Motor neuron (in vitro differentiated cells): ENCODE data around the gene TPSAB1. TPM values are rescaled to one million over a fixed set of nuclear protein-coding genes. Genes with fewer than 3 reads are reported as not detected.
"Not testable (repeated sequence)": the region's sequence is repeated elsewhere in the genome, so short reads cannot be mapped to it uniquely, and the experiment has no call there.

Experiments used
- ATAC-seq, 8 experiments: fragments of 200-7000 bp; cut with Tn5 transposase; replicated peaks in 6 of 8; 2 replicates each; pipeline ENCODE4 v1.8.0; 2021; ENCODE audit warnings: mild to moderate bottlenecking in 8 of 8, moderate library complexity in 8 of 8
- H3K27ac ChIP-seq, 2 donors: fragments of 250-450 bp; sonication (Bioruptor Pico); 2 replicates each; pipeline ENCODE4 v1.9.0; 2021; ENCODE audit warnings: antibody characterized with exemption in 2 of 2, mild to moderate bottlenecking in 2 of 2, moderate library complexity in 1 of 2
- H3K4me1 ChIP-seq, 2 donors: fragments of 250-450 bp; sonication (Bioruptor Pico); replicated peaks in 1 of 2; 2 replicates each; pipeline ENCODE4 v1.6.1; 2021; ENCODE audit warnings: antibody characterized with exemption in 2 of 2, mild to moderate bottlenecking in 2 of 2, moderate library complexity in 1 of 2
- H3K4me3 ChIP-seq, 5 donors: fragments of 250-450 bp; sonication (Bioruptor Pico); 2 replicates each; pipeline ENCODE4 v1.9.0; 2021; ENCODE audit warnings: antibody characterized with exemption in 5 of 5, mild to moderate bottlenecking in 5 of 5, moderate library complexity in 4 of 5
- WGBS, 10 experiments: fragments of 450-650 bp; shearing (Covaris generic); methylation state at CpG; one replicate each; pipeline ENCODE4 v1.0.0; 2022; 5-methylcytosine and 5-hydroxymethylcytosine counted together
- in situ Hi-C, 9 experiments: fragments of 400-800 bp; cut with MboI; loops; one replicate each; pipeline ENCODE4 v1.15.0; 2021; ENCODE audit warnings: low sequenced_read_pairs in 9 of 9, low pct_unique_long_range_greater_than_20kb in 2 of 9; ENCODE audit not compliant: unreplicated experiment in 9 of 9
- total RNA-seq, 8 experiments: library from RNA; unstranded; fragments of 300-600 nt; gene quantifications; 2 replicates each; pipeline versions ENCODE4 v1.2.3 to v1.2.4, GENCODE V29; 2022

Gene TPSAB1
- total RNA-seq, 8 experiments from 2014 or later: 0.31 to 0.81 (median 0.46) TPM; not detected in 4

- H3K4me1 ChIP-seq, H3K27ac ChIP-seq, H3K4me3 ChIP-seq, in situ Hi-C loops: not testable (repeated sequence)
- no CpG with 5 or more reads among the region's 43 CpGs for WGBS, 10 experiments
- peak; percentile 21 to 84 (median 68) for ATAC-seq
Measured at GRCh38 chr16:1249031-1249755, 8.7 kb downstream of the TPSAB1 start.

- H3K4me1 ChIP-seq, H3K4me3 ChIP-seq, H3K27ac ChIP-seq, in situ Hi-C loops: not testable (repeated sequence)
- ATAC-seq: peak in 7 of 8 experiments; percentile 10 to 94 (median 67)
- no CpG with 5 or more reads among the region's 47 CpGs for WGBS, 10 experiments
Measured at GRCh38 chr16:1253701-1254364, 13.3 kb downstream of the TPSAB1 start.

- H3K27ac ChIP-seq, H3K4me3 ChIP-seq, in situ Hi-C loops, ATAC-seq, H3K4me1 ChIP-seq: not testable (repeated sequence)
- no CpG with 5 or more reads among the region's 3 CpGs for WGBS, 10 experiments
Measured at GRCh38 chr16:1254821-1255220, 14.3 kb downstream of the TPSAB1 start.

GRCh38 chr16:1255276-1256122 is 15.0 kb downstream of the TPSAB1 start, which contains the start of gene TPSD1:
Gene TPSD1, plus strand, starts transcription at chr16:1256069. Its CDS starts 212 bp downstream, at chr16:1256281.
- H3K4me1 ChIP-seq, H3K4me3 ChIP-seq, in situ Hi-C loops, ATAC-seq, H3K27ac ChIP-seq: not testable (repeated sequence)
- WGBS, 10 experiments: no CpG with 5 or more reads among the region's 26 CpGs

- WGBS, 10 experiments: 0 to 93% (median 40%) methylated on average over 1 to 3 of the region's 23 CpGs; no CpG with 5 or more reads in 7 of the 10 experiments
- in situ Hi-C loops, H3K4me3 ChIP-seq, ATAC-seq, H3K27ac ChIP-seq, H3K4me1 ChIP-seq: not testable (repeated sequence)
Measured at GRCh38 chr16:1256296-1256873, 15.9 kb downstream of the TPSAB1 start.

GRCh38 chr16:1256874-1257322 is 16.4 kb downstream of the TPSAB1 start:
- in situ Hi-C loops: no loop called here
- ATAC-seq: no peak
- no peak overlapping the region for H3K27ac ChIP-seq
- peaks cover 0 to 6% of the 10 kb centered on the region in 2 donors for H3K4me1 ChIP-seq
- H3K4me3 ChIP-seq: no peak overlapping the region
- WGBS, 10 experiments: 20 to 100% (median 53%) methylated on average over 1 to 5 of the region's 22 CpGs; no CpG with 5 or more reads in 6 of the 10 experiments

- Histone ChIP-seq H3K4me3 (no peak overlapping the region), H3K4me1 (peaks cover 0 to 6% of the 10 kb centered on the region in 2 donors), H3K27ac (no peak overlapping the region)
- WGBS, 10 experiments: 35 to 100% (median 51%) methylated on average over 1 to 5 of the region's 34 CpGs; no CpG with 5 or more reads in 7 of the 10 experiments
- in situ Hi-C loops: no loop called here
- no peak for ATAC-seq
Measured at GRCh38 chr16:1257561-1258224, 17.2 kb downstream of the TPSAB1 start.

GRCh38 chr16:1258225-1258600 is 17.7 kb downstream of the TPSAB1 start:
- WGBS, 10 experiments: 83% methylated on average over 2 of the region's 12 CpGs; no CpG with 5 or more reads in 9 of the 10 experiments
- ATAC-seq: no peak

GRCh38 chr16:1258906-1259759 is 18.6 kb downstream of the TPSAB1 start:
- Histone ChIP-seq H3K4me3 (no peak overlapping the region), H3K4me1 (peaks cover 0 to 6% of the 10 kb centered on the region in 2 donors), H3K27ac (no peak overlapping the region)
- peak; percentile 16 to 73 (median 50) for ATAC-seq
- 0% methylated on average over 1 of the region's 42 CpGs; no CpG with 5 or more reads in 9 of the 10 experiments for WGBS, 10 experiments
- in situ Hi-C loops: no loop called here

More at GRCh38 chr16:1258225-1258600, 17.7 kb downstream of the TPSAB1 start:
- Histone ChIP-seq H3K27ac (no peak overlapping the region), H3K4me1 (peaks cover 0 to 6% of the 10 kb centered on the region in 2 donors), H3K4me3 (no peak overlapping the region)
- in situ Hi-C loops: no loop called here

GRCh38 chr16:1259760-1260068 is 19.2 kb downstream of the TPSAB1 start:
- in situ Hi-C loops: no loop called here
- peak in 1 of 8 experiments; percentile 21 for ATAC-seq
- Histone ChIP-seq H3K4me3 (no peak overlapping the region), H3K4me1 (peaks cover 0 to 6% of the 10 kb centered on the region in 2 donors), H3K27ac (no peak overlapping the region)
- WGBS, 10 experiments: 0% methylated on average over 1 of the region's 11 CpGs; no CpG with 5 or more reads in 7 of the 10 experiments

- whole genome bisulfite sequencing, 10 experiments: 10% methylated on average over 6 of the region's 36 CpGs; no CpG with 5 or more reads in 9 of the 10 experiments
Measured at GRCh38 chr16:1260101-1260680, 19.7 kb downstream of the TPSAB1 start.

More at GRCh38 chr16:1260101-1260680, 19.7 kb downstream of the TPSAB1 start:
- Histone ChIP-seq H3K4me1 (peaks cover 0 to 6% of the 10 kb centered on the region in 2 donors), H3K4me3 (no peak overlapping the region), H3K27ac (no peak overlapping the region)
- in situ Hi-C loops: no loop called here
- no peak for ATAC-seq
